ENCODE measurements around the gene TAF3.

The TAF3 gene

GRCh38 chr10:7980196-7980595 lies 161.9 kb downstream of the TAF3 start:
- FAIRE-seq (no peak), DNase-seq (ENCODE audit: insufficient read length, low spot score) (no peak)
- TF ChIP-seq CTCF (IDR thresholded peaks at IDR 0.05; ENCODE audit: insufficient read depth, missing control alignments) = no peak

GRCh38 chr10:7982727-7983126 lies 164.4 kb downstream of the TAF3 start:
- FAIRE-seq (no peak), DNase-seq (ENCODE audit: insufficient read length, low spot score) (no peak)
- no peak for TF ChIP-seq CTCF (IDR thresholded peaks at IDR 0.05; ENCODE audit: insufficient read depth, missing control alignments)

GRCh38 chr10:7984325-7984724 lies 166.0 kb downstream of the TAF3 start:
- no peak for FAIRE-seq
- no peak for TF ChIP-seq CTCF (IDR thresholded peaks at IDR 0.05; ENCODE audit: insufficient read depth, missing control alignments)

GRCh38 chr10:7984896-7985295 lies 166.6 kb downstream of the TAF3 start:
- DNase-seq (ENCODE audit: insufficient read length, low spot score) = no peak
- no peak for FAIRE-seq
- TF ChIP-seq CTCF (IDR thresholded peaks at IDR 0.05; ENCODE audit: insufficient read depth, missing control alignments) = no peak

More at GRCh38 chr10:7984325-7984724, 166.0 kb downstream of the TAF3 start:
- DNase-seq (ENCODE audit: insufficient read length, low spot score) = no peak

GRCh38 chr10:7986851-7987250 lies 168.5 kb downstream of the TAF3 start:
- DNase-seq (ENCODE audit: insufficient read length, low spot score) = no peak
- FAIRE-seq = no peak
- no peak for TF ChIP-seq CTCF (IDR thresholded peaks at IDR 0.05; ENCODE audit: insufficient read depth, missing control alignments)

- no peak for DNase-seq (ENCODE audit: insufficient read length, low spot score)
- FAIRE-seq = no peak
- no peak for TF ChIP-seq CTCF (IDR thresholded peaks at IDR 0.05; ENCODE audit: insufficient read depth, missing control alignments)
Measured at GRCh38 chr10:7988989-7989388, 170.7 kb downstream of the TAF3 start.

- no peak for TF ChIP-seq CTCF (IDR thresholded peaks at IDR 0.05; ENCODE audit: insufficient read depth, missing control alignments)
- FAIRE-seq (no peak), DNase-seq (ENCODE audit: insufficient read length, low spot score) (no peak)
Measured at GRCh38 chr10:7998831-7999230, 180.5 kb downstream of the TAF3 start.

Measured in D721Med (cell line).